Ascending aorta (tissue), 2 donors: ENCODE measurements around the gene COL1A2. TPM values are rescaled to one million over a fixed set of nuclear protein-coding genes. Genes with fewer than 3 reads are reported as not detected.

Experiments used
- DNase-seq, 2 donors: peaks; one replicate each; pipeline ENCODE4 v3.0.0-alpha.2; 2019; ENCODE audit warnings: low spot score in 2 of 2
- H3K27ac ChIP-seq, 2 donors: fragments of 200-600 bp; sonication (generic); one replicate each; pipeline ENCODE4 v1.5.1; 2016 to 2017; ENCODE audit warnings: mild to moderate bottlenecking in 1 of 2
- H3K27me3 ChIP-seq: fragments of 200-600 bp; sonication (generic); one replicate; pipeline ENCODE4 v1.5.1; 2017
- H3K36me3 ChIP-seq, 2 donors: fragments of 200-600 bp; sonication (generic); one replicate each; pipeline ENCODE4 v1.5.1; 2016
- H3K4me1 ChIP-seq, 2 donors: fragments of 200-600 bp; sonication (generic); one replicate each; pipeline ENCODE4 v1.5.1; 2016 to 2017; ENCODE audit warnings: mild to moderate bottlenecking in 1 of 2
- H3K4me3 ChIP-seq, 2 donors: fragments of 200-600 bp; sonication (generic); one replicate each; pipeline ENCODE4 v1.5.1; 2016 to 2017; ENCODE audit warnings: mild to moderate bottlenecking in 1 of 2
- H3K9me3 ChIP-seq, 2 donors: fragments of 200-600 bp; sonication (generic); one replicate each; pipeline ENCODE4 v1.5.1; 2016
- intact Hi-C: fragments of 100-400 bp; cut with DNase I; formaldehyde crosslinking; loops from one replicate; pipeline ENCODE4 v1.15.1; 2023
- total RNA-seq: library from RNA; depleted of rRNA; stranded (reverse); fragments of >200 nt; gene quantifications from one replicate; pipeline ENCODE4 v1.1.0, GENCODE V29; 2016
- TF ChIP-seq, protein P1 (sequence below), 3 experiments: fragments of 200-600 bp in 2 of 3; fragments of 450-650 bp in 1 of 3; sonication (generic) in 2 of 3; IDR thresholded peaks; one replicate each; pipeline ENCODE4 v1.5.1; 2016 to 2019; ENCODE audit warnings: antibody characterized with exemption in 3 of 3, mild to moderate bottlenecking in 1 of 3, moderate library complexity in 1 of 3

COL1A2 gene
- total RNA-seq, 1 donor from 2014 or later, result 692 TPM

DNA sequence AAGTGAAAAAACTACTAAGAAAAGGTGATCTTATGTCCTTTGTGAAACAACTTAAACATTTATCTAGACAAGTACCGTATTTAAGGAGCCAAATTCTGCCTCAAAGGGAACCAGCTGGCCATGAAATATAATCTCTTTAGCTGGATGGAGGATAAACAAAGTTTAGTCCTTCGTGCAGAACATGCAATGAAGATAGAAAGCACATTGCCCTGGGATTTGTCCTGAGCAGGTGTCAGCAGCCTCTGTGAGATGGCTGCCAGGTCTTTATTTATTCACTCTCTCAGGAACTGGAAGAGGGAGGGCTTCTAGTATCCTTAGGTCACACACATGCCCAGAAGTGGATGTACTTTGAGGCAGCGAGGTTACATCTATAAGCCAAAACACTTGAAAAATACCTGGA is 57.5 kb downstream of the COL1A2 start:
- H3K4me3 ChIP-seq, result no peak overlapping the region
- no peak for DNase-seq
- no peaks in the 10 kb centered on the region for H3K27me3 ChIP-seq
- no peaks in the 10 kb centered on the region for H3K4me1 ChIP-seq
- H3K9me3 ChIP-seq, result no peaks in the 10 kb centered on the region
- no peak overlapping the region for H3K27ac ChIP-seq
- no peaks in the 10 kb centered on the region for H3K36me3 ChIP-seq
- intact Hi-C loops, result loop anchor here (2.0 to 10.0 kb wide), 2 partner anchors 793 to 1025 kb away; no protein-coding TSS in a partner anchor
- TF ChIP-seq, protein P1, sequence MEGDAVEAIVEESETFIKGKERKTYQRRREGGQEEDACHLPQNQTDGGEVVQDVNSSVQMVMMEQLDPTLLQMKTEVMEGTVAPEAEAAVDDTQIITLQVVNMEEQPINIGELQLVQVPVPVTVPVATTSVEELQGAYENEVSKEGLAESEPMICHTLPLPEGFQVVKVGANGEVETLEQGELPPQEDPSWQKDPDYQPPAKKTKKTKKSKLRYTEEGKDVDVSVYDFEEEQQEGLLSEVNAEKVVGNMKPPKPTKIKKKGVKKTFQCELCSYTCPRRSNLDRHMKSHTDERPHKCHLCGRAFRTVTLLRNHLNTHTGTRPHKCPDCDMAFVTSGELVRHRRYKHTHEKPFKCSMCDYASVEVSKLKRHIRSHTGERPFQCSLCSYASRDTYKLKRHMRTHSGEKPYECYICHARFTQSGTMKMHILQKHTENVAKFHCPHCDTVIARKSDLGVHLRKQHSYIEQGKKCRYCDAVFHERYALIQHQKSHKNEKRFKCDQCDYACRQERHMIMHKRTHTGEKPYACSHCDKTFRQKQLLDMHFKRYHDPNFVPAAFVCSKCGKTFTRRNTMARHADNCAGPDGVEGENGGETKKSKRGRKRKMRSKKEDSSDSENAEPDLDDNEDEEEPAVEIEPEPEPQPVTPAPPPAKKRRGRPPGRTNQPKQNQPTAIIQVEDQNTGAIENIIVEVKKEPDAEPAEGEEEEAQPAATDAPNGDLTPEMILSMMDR (IDR thresholded peaks at IDR 0.05), result no peak

DNA sequence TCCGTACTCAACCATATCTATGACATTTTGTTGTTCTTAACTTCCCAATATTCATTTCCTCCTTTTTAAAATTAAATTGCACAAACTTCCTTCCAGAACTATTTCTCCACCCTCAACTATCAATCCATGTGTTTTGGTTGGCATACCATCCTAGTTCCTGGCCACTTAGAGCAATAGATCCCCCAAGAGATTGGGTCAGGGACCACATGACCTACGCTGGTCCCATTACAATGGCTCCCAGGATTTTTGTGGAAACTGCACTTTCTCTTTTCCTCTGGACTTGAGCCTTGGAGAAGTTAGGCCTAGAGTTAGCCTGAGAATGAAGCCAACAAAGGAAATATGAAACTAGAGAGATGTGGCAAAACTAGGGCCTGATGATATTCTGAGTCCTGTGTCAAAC is 59.2 kb downstream of the COL1A2 start:
- no peaks in the 10 kb centered on the region for H3K36me3 ChIP-seq
- intact Hi-C loops, result loop anchor here (2.0 to 10.0 kb wide), 2 partner anchors 791 to 1023 kb away; no protein-coding TSS in a partner anchor
- no peaks in the 10 kb centered on the region for H3K9me3 ChIP-seq
- no peak overlapping the region for H3K4me3 ChIP-seq
- no peak overlapping the region for H3K27ac ChIP-seq
- DNase-seq, result no peak
- H3K4me1 ChIP-seq, result no peaks in the 10 kb centered on the region
- TF ChIP-seq, protein P1 (IDR thresholded peaks at IDR 0.05), result no peak
- no peaks in the 10 kb centered on the region for H3K27me3 ChIP-seq

DNA sequence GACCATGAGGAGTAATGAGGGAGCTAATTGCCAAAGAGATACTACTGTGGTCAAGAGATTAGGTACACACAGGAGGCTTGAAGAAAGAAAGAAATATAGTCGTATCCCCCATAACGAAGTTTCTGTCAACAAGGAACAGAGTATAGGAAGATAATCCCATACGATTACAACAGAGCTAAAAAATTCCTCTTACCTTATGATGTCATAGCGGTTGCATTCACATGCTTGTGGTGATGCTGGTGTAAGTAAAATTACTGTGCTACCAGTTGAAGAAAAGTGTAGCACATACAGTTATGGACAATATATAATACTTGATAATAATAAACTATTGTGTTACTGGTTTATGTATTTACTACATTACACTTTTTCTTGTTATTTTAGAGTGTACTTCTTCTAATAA is 63.3 kb downstream of the COL1A2 start:
- no peaks in the 10 kb centered on the region for H3K9me3 ChIP-seq
- TF ChIP-seq, protein P1 (IDR thresholded peaks at IDR 0.05), result no peak
- no peaks in the 10 kb centered on the region for H3K4me1 ChIP-seq
- no peak for DNase-seq
- H3K4me3 ChIP-seq, result no peak overlapping the region
- H3K27ac ChIP-seq, result no peak overlapping the region
- intact Hi-C loops, result loop anchor here (10.0 kb wide), 1 partner anchor 787 kb away; no protein-coding TSS in a partner anchor
- H3K36me3 ChIP-seq, result no peaks in the 10 kb centered on the region
- H3K27me3 ChIP-seq, result no peaks in the 10 kb centered on the region

- no peaks in the 10 kb centered on the region for H3K36me3 ChIP-seq
- no peak for DNase-seq
- H3K27ac ChIP-seq, result no peak overlapping the region
- H3K27me3 ChIP-seq, result no peaks in the 10 kb centered on the region
- H3K9me3 ChIP-seq, result no peaks in the 10 kb centered on the region
- H3K4me1 ChIP-seq, result no peaks in the 10 kb centered on the region
- intact Hi-C loops, result no loop called here
- TF ChIP-seq, protein P1 (IDR thresholded peaks at IDR 0.05), result no peak
- H3K4me3 ChIP-seq, result no peak overlapping the region
Observed at GRCh38 chr7:94466516-94466915, 71.8 kb downstream of the COL1A2 start.

DNA sequence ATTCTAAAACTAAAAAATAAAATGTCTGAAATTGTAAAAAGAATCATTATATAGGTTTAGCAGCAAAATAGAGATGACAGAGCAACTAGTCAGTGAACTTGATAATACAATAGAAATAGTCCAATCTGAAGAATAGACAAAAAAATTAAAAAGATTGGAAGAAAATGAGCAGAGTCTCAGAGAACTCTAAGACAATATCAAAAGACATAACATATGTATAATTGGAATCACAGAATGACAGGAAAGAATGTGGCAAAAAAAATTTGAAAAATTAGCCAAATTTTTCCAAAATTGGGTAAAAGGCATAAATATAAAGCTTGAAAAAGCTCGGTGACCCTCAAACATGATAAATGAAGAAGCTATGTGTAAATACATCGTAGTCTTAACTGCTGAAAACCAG is 76.9 kb downstream of the COL1A2 start:
- TF ChIP-seq, protein P1 (IDR thresholded peaks at IDR 0.05), result no peak
- Histone ChIP-seq H3K9me3 (peaks cover 0 to 3% of the 10 kb centered on the region in 2 donors), H3K4me3 (no peak overlapping the region), H3K27ac (no peak overlapping the region), H3K4me1 (no peaks in the 10 kb centered on the region), H3K36me3 (no peaks in the 10 kb centered on the region), H3K27me3 (no peaks in the 10 kb centered on the region)
- DNase-seq, result no peak
- intact Hi-C loops, result no loop called here

DNA sequence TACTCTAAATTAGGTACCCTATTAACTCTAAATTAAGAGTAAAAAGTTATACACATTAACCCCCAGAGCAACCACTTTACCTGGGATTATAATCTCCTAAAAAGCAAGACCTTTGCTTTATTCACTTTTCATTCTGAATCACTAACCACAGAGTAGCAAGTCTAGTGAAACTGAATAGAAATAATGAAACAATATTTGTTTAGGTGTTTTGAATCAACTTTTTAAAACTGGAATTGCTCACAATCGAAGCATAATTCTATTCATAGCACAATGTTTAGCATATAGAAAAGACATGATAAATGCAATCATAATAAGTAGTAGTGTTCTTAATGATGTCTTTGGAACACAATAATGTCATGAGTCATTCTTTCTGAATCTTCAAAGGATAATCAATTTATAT is 77.9 kb downstream of the COL1A2 start:
- H3K4me3 ChIP-seq, result no peak overlapping the region
- H3K27me3 ChIP-seq, result no peaks in the 10 kb centered on the region
- H3K4me1 ChIP-seq, result no peaks in the 10 kb centered on the region
- intact Hi-C loops, result no loop called here
- no peak overlapping the region for H3K27ac ChIP-seq
- no peak for DNase-seq
- no peaks in the 10 kb centered on the region for H3K36me3 ChIP-seq
- peaks cover 0 to 3% of the 10 kb centered on the region in 2 donors for H3K9me3 ChIP-seq
- TF ChIP-seq, protein P1 (IDR thresholded peaks at IDR 0.05), result no peak
